GM12865 (cell line): ENCODE measurements around the gene CATSPERD.
A peak's percentile ranks its signal among the peaks of the same experiment; 100 is the strongest.

Source experiments
- DNase-seq: peaks from one replicate; pipeline ENCODE4 v3.0.0; 2010; ENCODE audit warnings: low read depth
- H3K4me3 ChIP-seq: 2 replicates; pipeline ENCODE4 v1.5.1; 2011; ENCODE audit warnings: mild to moderate bottlenecking, low read depth, low read length, control low read depth
- CTCF ChIP-seq: IDR thresholded peaks from 2 replicates; pipeline ENCODE4 v1.5.1; 2011; ENCODE audit warnings: low read length, control low read depth, low read depth, inconsistent platforms; ENCODE audit not compliant: insufficient read depth; ENCODE audit errors: missing control alignments

The CATSPERD gene

GRCh38 chr19:5691822-5692722, 28.4 kb upstream of the CATSPERD start:
- TF ChIP-seq CTCF: no peak
- H3K4me3 ChIP-seq: peak overlapping the region; percentile 92
- DNase-seq: peak; percentile 44

- no peak for DNase-seq
- TF ChIP-seq CTCF: no peak
- H3K4me3 ChIP-seq: no peak overlapping the region; the same call in 1 of the 2 replicates
These were observed 27.7 kb upstream of the CATSPERD start for GRCh38 chr19:5692723-5693194.

- no peak for TF ChIP-seq CTCF
- peak; percentile 40 for DNase-seq
- H3K4me3 ChIP-seq: no peak overlapping the region
These were observed 27.0 kb upstream of the CATSPERD start for GRCh38 chr19:5693195-5694166.

GRCh38 chr19:5694167-5694955, 26.1 kb upstream of the CATSPERD start:
- peak; percentile 26 for DNase-seq
- H3K4me3 ChIP-seq: no peak overlapping the region
- TF ChIP-seq CTCF: no peak

- no peak for TF ChIP-seq CTCF
- peak; percentile 10 for DNase-seq
- H3K4me3 ChIP-seq: no peak overlapping the region
These were observed 25.3 kb upstream of the CATSPERD start for GRCh38 chr19:5694956-5695648.
